SH-SY5Y (cell line): ENCODE results near the gene ZNF841.

Experiments
- GATA2 ChIP-seq: IDR thresholded peaks from 2 replicates; pipeline ENCODE4 v1.6.1; 2011; ENCODE audit warnings: mild to moderate bottlenecking, low read depth, low read length
- GATA3 ChIP-seq: IDR thresholded peaks from 2 replicates; pipeline ENCODE4 v1.6.1; 2011; ENCODE audit warnings: low read depth, mild to moderate bottlenecking, low read length, moderate library complexity

Gene ZNF841

DNA sequence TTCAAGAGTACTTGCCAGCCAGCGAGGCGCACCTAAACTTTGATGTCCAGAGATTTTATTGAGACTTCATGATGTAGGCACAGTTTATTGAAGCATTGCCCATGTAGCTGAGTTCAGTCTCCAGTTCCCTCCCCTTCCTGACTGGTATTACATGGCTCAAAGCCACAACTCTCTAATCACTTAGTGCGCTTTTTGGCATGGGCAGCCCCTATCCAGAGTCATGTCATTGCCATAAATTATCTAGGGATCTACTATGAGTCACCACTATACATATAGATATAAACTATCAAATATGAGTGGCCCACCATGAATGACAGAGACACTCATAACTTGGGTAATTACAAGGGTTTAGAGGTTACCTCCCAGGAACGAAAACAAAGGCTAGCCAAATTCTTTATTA is 75.1 kb downstream of the ZNF841 start:
- TF ChIP-seq GATA3, result no peak
- no peak for TF ChIP-seq GATA2
